Left ventricle myocardium superior (tissue), 1 donor: ENCODE results near the gene ZBTB7C. TPM values are rescaled to one million over a fixed set of nuclear protein-coding genes. Genes with fewer than 3 reads are reported as not detected.

ENCODE experiments used
- ATAC-seq: fragments of 200-7000 bp; cut with Tn5 transposase; one replicate; pipeline ENCODE4 v1.9.1; 2020; ENCODE audit warnings: mild to moderate bottlenecking, moderate library complexity
- DNase-seq: peaks from one replicate; pipeline ENCODE4 v3.0.0-alpha.2; 2020
- intact Hi-C: fragments of 100-400 bp; cut with micrococcal nuclease; formaldehyde crosslinking; loops from one replicate; pipeline ENCODE4 v1.11.0; 2022
- total RNA-seq: library from RNA; stranded (reverse); fragmentation: NEBNext Ultra II Directional; extraction: Animal tissue kit (Norgen Biotek cat#: 25700); gene quantifications from one replicate; pipeline ENCODE4 v1.2.1, GENCODE V29; 2021
- donor health status: DM: no; HTN: yes; CAD: no; lungs with severe emphysema.

ZBTB7C gene
- total RNA-seq, 1 donor from 2014 or later: 2.1 TPM

GRCh38 chr18:48011926-48012465 is 397.2 kb downstream of the ZBTB7C start:
- DNase-seq: no peak
- intact Hi-C loops: no loop called here
- ATAC-seq: no peak

- intact Hi-C loops: no loop called here
- no peak for ATAC-seq
- no peak for DNase-seq
Measured at GRCh38 chr18:48010264-48010663, 398.9 kb downstream of the ZBTB7C start.

GRCh38 chr18:48009116-48009745 is 400.0 kb downstream of the ZBTB7C start:
- no peak for ATAC-seq
- no peak for DNase-seq
- intact Hi-C loops: no loop called here

- intact Hi-C loops: no loop called here
- ATAC-seq (peak; percentile 94), DNase-seq (peak; percentile 79)
Measured at GRCh38 chr18:48007955-48008701, 401.1 kb downstream of the ZBTB7C start.

- DNase-seq: no peak
- ATAC-seq: no peak
- intact Hi-C loops: no loop called here
Measured at GRCh38 chr18:48007381-48007780, 401.8 kb downstream of the ZBTB7C start.

- intact Hi-C loops: no loop called here
- ATAC-seq (no peak), DNase-seq (no peak)
Measured at GRCh38 chr18:48006415-48007175, 402.6 kb downstream of the ZBTB7C start.

GRCh38 chr18:48004577-48004976 is 404.6 kb downstream of the ZBTB7C start:
- intact Hi-C loops: no loop called here
- ATAC-seq (no peak), DNase-seq (no peak)

- peak; percentile 33 for DNase-seq
- peak; percentile 40 for ATAC-seq
- intact Hi-C loops: no loop called here
Measured at GRCh38 chr18:48003426-48004349, 405.5 kb downstream of the ZBTB7C start.

- ATAC-seq: peak; percentile 93
- intact Hi-C loops: no loop called here
- DNase-seq: peak; percentile 68
Measured at GRCh38 chr18:48002933-48003365, 406.2 kb downstream of the ZBTB7C start.

- no peak for DNase-seq
- intact Hi-C loops: no loop called here
- no peak for ATAC-seq
Measured at GRCh38 chr18:48000701-48001100, 408.5 kb downstream of the ZBTB7C start.

GRCh38 chr18:47999801-48000248 is 409.4 kb downstream of the ZBTB7C start:
- intact Hi-C loops: no loop called here
- DNase-seq (no peak), ATAC-seq (no peak)

- ATAC-seq (no peak), DNase-seq (no peak)
- intact Hi-C loops: no loop called here
Measured at GRCh38 chr18:47997338-47997780, 411.8 kb downstream of the ZBTB7C start.

GRCh38 chr18:47996091-47996541 is 413.1 kb downstream of the ZBTB7C start:
- no peak for DNase-seq
- intact Hi-C loops: no loop called here
- no peak for ATAC-seq

GRCh38 chr18:47995654-47996053 is 413.5 kb downstream of the ZBTB7C start:
- no peak for ATAC-seq
- no peak for DNase-seq
- intact Hi-C loops: no loop called here

GRCh38 chr18:47993409-47993808 is 415.8 kb downstream of the ZBTB7C start:
- no peak for DNase-seq
- no peak for ATAC-seq
- intact Hi-C loops: no loop called here

- no peak for ATAC-seq
- DNase-seq: no peak
- intact Hi-C loops: no loop called here
Measured at GRCh38 chr18:47992976-47993375, 416.2 kb downstream of the ZBTB7C start.

- intact Hi-C loops: no loop called here
- ATAC-seq (no peak), DNase-seq (no peak)
Measured at GRCh38 chr18:47992266-47992665, 416.9 kb downstream of the ZBTB7C start.

- ATAC-seq (no peak), DNase-seq (no peak)
- intact Hi-C loops: no loop called here
Measured at GRCh38 chr18:47990981-47991380, 418.2 kb downstream of the ZBTB7C start.

GRCh38 chr18:47987388-47987699 is 421.8 kb downstream of the ZBTB7C start:
- intact Hi-C loops: no loop called here
- DNase-seq: no peak

More at GRCh38 chr18:47987388-47987699, 421.8 kb downstream of the ZBTB7C start:
- ATAC-seq: no peak
